H1 (cell line): ENCODE results near the gene CDK5RAP2. TPM values are rescaled to one million over a fixed set of nuclear protein-coding genes. Genes with fewer than 3 reads are reported as not detected.

Experiments
- CHD2 ChIP-seq: IDR thresholded peaks from 2 replicates; pipeline ENCODE4 v1.6.1; 2012; ENCODE audit warnings: low read length, improper control_type of control experiment
- GTF2F1 ChIP-seq: IDR thresholded peaks from 2 replicates; pipeline ENCODE4 v1.6.1; 2012; ENCODE audit warnings: low read depth, low read length, improper control_type of control experiment, borderline replicate concordance
- HDAC6 ChIP-seq: IDR thresholded peaks from one replicate; pipeline ENCODE4 v1.7.1; 2012; ENCODE audit warnings: low read depth, mild to moderate bottlenecking, inconsistent platforms, low read length, moderate library complexity
- KDM4A ChIP-seq: IDR thresholded peaks from one replicate; pipeline ENCODE4 v1.7.1; 2012; ENCODE audit warnings: low read depth, mild to moderate bottlenecking, moderate library complexity, low read length, inconsistent platforms; ENCODE audit not compliant: severe bottlenecking
- PHF8 ChIP-seq: fragments of 200-600 bp; sonication (generic); conservative IDR thresholded peaks from 2 replicates; pipeline ENCODE4 v1.7.1; 2012; ENCODE audit warnings: low read depth, mild to moderate bottlenecking, inconsistent platforms, low read length, moderate library complexity
- polyA plus RNA-seq, 7 experiments: library from polyadenylated mRNA; depleted of rRNA in 3 of 7; stranded (reverse) in 5 of 7; unstranded in 2 of 7; fragments of >200 nt in 5 of 7; fragments of 200-250 nt in 2 of 7; gene quantifications; 1 replicate in 5 of 7; 2 replicates in 1 of 7; 4 replicates in 1 of 7; pipeline versions ENCODE4 v1.2.1 to v1.2.3, GENCODE V29; 2011 to 2013; ENCODE audit warnings: missing spikeins in 2 of 7, mixed read lengths in 2 of 7
- total RNA-seq: library from RNA; stranded (reverse); fragmentation: NEBNext Ultra II Directional; extraction: Animal tissue kit (Norgen Biotek cat#: 25700); gene quantifications from 2 replicates; pipeline ENCODE4 v1.2.1, GENCODE V29; 2021

CDK5RAP2 gene
- total and polyA plus RNA-seq, 2 of the 8 experiments (the other 6 are each of a cell fraction or from before 2014, with no cell fraction given) = 19.8 to 49.4 TPM

DNA sequence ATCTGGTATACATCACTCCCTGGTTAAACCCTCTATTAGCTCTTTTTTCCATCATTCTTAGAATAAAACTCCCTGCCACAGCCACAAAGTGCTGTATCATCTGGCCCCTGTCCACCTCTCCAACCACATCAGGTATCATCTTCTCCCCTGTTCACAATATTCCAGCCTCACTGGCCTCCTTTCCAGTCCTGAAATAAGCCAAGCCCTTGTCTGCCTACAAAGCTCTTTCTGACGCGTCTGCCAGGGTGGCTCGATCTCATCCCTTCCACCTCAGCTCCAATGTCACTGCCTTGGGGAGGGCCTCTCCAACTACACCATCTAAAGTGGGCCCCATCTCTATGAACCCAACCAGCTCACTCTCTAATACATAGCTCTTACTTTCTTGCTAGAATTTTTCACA, 21.5 kb downstream of the CDK5RAP2 start (continued):
- TF ChIP-seq GTF2F1 (no peak), CHD2 (no peak), PHF8 (no peak), KDM4A (no peak), HDAC6 (no peak)
